GM12875 (cell line): ENCODE measurements around the gene DIAPH2.

Experiments used
- H3K4me3 ChIP-seq: one replicate; pipeline ENCODE4 v1.5.1; 2011; ENCODE audit warnings: low read depth, low read length, control low read depth
- TF ChIP-seq, protein P1 (sequence below): IDR thresholded peaks from 2 replicates; pipeline ENCODE4 v1.5.1; 2011; ENCODE audit warnings: low read depth, mild to moderate bottlenecking, control low read depth, inconsistent platforms, low read length, moderate library complexity, borderline replicate concordance; ENCODE audit not compliant: insufficient read depth

The DIAPH2 gene

DNA sequence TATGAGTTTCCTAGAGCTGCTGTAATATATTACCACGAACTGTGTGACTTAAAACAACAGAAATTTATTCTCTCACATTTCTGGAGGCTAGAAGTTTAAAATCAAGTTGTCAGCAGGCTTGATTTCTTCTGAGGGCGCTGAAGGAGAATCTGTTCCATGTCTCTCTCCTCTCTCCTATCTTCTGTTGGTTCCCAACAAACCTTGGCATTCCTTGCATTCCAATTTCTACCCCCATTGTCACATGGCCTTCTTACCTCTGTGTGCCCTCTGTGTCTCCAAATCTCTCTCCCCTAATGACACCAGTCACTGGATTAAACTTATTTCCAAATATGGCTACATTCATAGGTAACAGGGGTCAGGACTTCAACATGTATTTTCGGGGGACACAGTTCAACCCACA lies 871.7 kb downstream of the DIAPH2 start:
- TF ChIP-seq, protein P1, sequence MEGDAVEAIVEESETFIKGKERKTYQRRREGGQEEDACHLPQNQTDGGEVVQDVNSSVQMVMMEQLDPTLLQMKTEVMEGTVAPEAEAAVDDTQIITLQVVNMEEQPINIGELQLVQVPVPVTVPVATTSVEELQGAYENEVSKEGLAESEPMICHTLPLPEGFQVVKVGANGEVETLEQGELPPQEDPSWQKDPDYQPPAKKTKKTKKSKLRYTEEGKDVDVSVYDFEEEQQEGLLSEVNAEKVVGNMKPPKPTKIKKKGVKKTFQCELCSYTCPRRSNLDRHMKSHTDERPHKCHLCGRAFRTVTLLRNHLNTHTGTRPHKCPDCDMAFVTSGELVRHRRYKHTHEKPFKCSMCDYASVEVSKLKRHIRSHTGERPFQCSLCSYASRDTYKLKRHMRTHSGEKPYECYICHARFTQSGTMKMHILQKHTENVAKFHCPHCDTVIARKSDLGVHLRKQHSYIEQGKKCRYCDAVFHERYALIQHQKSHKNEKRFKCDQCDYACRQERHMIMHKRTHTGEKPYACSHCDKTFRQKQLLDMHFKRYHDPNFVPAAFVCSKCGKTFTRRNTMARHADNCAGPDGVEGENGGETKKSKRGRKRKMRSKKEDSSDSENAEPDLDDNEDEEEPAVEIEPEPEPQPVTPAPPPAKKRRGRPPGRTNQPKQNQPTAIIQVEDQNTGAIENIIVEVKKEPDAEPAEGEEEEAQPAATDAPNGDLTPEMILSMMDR, result no peak
- no peak overlapping the region for H3K4me3 ChIP-seq

DNA sequence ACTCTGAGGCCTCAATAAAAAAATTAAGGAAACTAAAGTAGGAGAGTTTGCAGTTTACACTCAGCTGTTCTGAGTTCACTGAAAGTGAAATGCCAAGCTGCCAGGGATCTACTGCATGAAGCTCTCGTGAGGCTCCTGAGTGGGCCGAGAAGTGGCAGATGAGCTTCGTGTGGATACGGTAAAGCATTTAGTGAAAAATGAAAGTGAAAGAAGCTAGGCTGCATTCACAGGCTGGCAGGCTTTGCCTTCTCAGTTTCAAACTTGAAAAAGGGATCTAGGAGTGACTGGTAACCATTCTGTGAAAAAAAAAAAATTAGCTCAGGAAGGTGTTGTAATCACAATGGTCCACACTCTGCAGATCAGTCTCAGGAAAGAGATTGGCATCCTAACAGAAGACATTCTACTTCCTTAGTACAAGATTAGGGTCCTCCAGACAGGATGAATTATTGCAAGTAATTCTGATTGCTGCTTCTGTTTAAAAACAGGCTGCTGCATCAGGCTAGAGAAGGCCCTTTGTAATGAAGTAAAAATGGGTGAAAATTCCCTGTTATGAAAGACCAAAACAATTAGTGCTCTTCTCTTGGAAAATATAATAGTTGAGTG lies 879.0 kb downstream of the DIAPH2 start:
- H3K4me3 ChIP-seq, result no peak overlapping the region
- TF ChIP-seq, protein P1, result no peak

DNA sequence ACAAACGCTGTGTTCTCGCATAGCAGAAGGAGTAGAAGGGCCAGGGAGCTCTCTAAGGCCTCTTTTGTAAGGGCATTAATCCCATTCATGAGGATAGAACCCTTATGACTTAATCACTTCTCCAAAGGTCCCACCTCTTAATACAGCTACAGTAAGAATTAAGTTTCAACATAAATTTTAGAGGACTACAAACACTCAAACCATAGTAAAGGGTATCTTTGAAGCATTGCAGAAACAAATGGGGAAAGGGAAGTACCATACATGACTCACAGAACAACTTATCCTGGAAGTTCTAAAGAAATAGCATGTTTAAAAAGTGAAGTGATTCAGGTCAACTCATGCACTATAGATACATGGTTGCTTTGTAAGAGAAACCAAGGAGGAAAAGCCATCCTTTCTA lies 879.9 kb downstream of the DIAPH2 start:
- TF ChIP-seq, protein P1, result no peak
- no peak overlapping the region for H3K4me3 ChIP-seq

DNA sequence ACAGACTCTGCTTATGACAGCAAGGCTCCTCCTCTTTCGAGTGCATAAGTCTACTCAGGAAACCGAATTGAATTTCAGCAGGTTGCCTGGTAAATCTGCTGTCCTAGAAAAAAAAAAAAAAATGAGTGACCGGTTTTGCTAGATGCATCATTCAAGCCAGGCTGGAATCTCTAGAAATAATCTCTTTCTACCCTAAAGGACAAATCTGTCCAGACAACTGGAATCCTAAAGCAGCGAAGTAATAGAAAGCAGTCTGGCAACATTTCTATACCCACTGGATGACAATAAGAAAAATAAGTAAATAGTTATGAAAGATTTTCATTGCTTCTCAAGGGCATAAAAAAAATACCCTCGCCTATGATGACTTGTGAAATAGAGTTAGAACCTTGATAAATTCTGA lies 902.5 kb downstream of the DIAPH2 start:
- H3K4me3 ChIP-seq, result no peak overlapping the region
- TF ChIP-seq, protein P1, result no peak

DNA sequence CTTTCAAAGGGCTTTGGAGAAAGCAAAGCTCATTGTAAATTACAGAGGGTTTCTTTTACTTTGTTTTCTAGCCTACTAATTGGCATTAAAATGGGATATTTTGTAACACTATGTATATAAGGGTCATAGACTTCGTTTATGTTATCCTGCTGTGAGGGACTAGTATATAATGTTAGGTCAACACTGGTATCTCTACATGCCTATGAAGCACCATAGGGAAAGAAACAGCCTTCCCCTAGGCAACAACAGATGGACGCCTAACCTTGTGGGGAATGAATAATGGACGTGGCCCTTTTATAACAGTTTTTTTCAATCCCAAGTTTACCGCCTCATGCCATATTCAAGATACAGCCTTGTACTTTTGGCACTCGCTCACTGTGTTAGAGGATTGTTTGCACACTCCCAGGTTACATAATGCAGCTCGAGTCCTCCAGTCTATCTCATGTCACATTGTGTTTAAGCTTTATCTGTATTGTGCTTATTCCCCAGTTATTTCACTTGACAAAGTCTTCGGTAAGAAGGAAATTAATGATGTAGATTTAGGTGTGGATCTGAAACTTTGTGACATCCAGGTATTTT lies 910.1 kb downstream of the DIAPH2 start:
- TF ChIP-seq, protein P1, result no peak
- no peak overlapping the region for H3K4me3 ChIP-seq

DNA sequence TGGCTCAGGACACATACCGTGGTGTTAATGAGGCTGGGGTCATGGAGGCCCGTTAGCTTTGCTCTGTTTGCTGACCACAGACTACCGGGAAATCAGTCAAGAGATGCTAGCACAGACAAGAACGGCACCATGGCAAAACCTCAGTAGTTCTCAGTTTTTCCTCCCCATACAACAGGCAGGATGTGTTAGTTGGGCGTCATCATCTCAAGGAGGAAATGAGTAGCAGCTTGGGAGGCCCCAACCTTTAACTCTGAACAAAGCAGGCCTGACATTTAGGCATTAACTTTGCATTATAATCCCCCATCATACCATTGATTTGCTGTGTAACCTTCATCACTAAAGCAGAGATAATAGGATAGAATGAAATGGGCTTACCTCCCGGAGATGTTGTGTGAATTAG lies 913.3 kb downstream of the DIAPH2 start:
- TF ChIP-seq, protein P1, result no peak
- no peak overlapping the region for H3K4me3 ChIP-seq
